Trophoblast cell (in vitro differentiated cells and primary cell): ENCODE measurements around the gene CXorf58.

ENCODE experiments used
- DNase-seq, 2 donors: peaks; one replicate each; pipeline ENCODE4 v3.0.0-alpha.2; 2016
- H2AFZ ChIP-seq: 2 replicates; pipeline ENCODE4 v1.6.1; 2013; ENCODE audit warnings: low read length, moderate library complexity, mild to moderate bottlenecking; ENCODE audit not compliant: insufficient read depth, poor library complexity
- H2AK5ac ChIP-seq: 2 replicates; pipeline ENCODE4 v1.6.1; 2013; ENCODE audit warnings: mild to moderate bottlenecking, low read length
- H2BK120ac ChIP-seq: 2 replicates; pipeline ENCODE4 v1.6.1; 2013; ENCODE audit warnings: low read length, mild to moderate bottlenecking, moderate library complexity; ENCODE audit not compliant: insufficient read depth, poor library complexity
- H2BK12ac ChIP-seq: 2 replicates; pipeline ENCODE4 v1.6.1; 2013; ENCODE audit warnings: mild to moderate bottlenecking, low read length, moderate library complexity
- H2BK5ac ChIP-seq: 2 replicates; pipeline ENCODE4 v1.6.1; 2013; ENCODE audit warnings: low read length, low read depth, moderate library complexity, mild to moderate bottlenecking; ENCODE audit not compliant: poor library complexity
- H3K14ac ChIP-seq: 2 replicates; pipeline ENCODE4 v1.6.1; 2013; ENCODE audit warnings: mild to moderate bottlenecking, low read length
- H3K18ac ChIP-seq: 2 replicates; pipeline ENCODE4 v1.6.1; 2013; ENCODE audit warnings: mild to moderate bottlenecking, low read length
- H3K23ac ChIP-seq: 2 replicates; pipeline ENCODE4 v1.6.1; 2013; ENCODE audit warnings: low read length
- H3K27ac ChIP-seq: 2 replicates; pipeline ENCODE4 v1.5.1; 2013; ENCODE audit warnings: low read depth, mild to moderate bottlenecking, inconsistent platforms, low read length, moderate library complexity
- H3K27me3 ChIP-seq: 2 replicates; pipeline ENCODE4 v1.6.1; 2013; ENCODE audit warnings: inconsistent platforms, mild to moderate bottlenecking, low read length, moderate library complexity; ENCODE audit not compliant: insufficient read depth
- H3K36me3 ChIP-seq, 2 experiments: 1 replicate in 1 of 2; 2 replicates in 1 of 2; pipeline ENCODE4 v1.6.1; 2013; ENCODE audit warnings: low read length in 2 of 2, mild to moderate bottlenecking in 2 of 2, moderate library complexity in 1 of 2; ENCODE audit not compliant: insufficient read depth in 2 of 2, control insufficient read depth in 1 of 2
- H3K4ac ChIP-seq: 2 replicates; pipeline ENCODE4 v1.6.1; 2013; ENCODE audit warnings: low read depth, mild to moderate bottlenecking, low read length, moderate library complexity
- H3K4me1 ChIP-seq, 2 experiments: 1 replicate in 1 of 2; 2 replicates in 1 of 2; pipeline ENCODE4 v1.6.1; 2013; ENCODE audit warnings: low read length in 2 of 2, mild to moderate bottlenecking in 2 of 2, moderate library complexity in 1 of 2; ENCODE audit not compliant: insufficient read depth in 2 of 2, control insufficient read depth in 1 of 2
- H3K4me2 ChIP-seq: 2 replicates; pipeline ENCODE4 v1.6.1; 2013; ENCODE audit warnings: inconsistent platforms, mild to moderate bottlenecking, low read length, moderate library complexity
- H3K4me3 ChIP-seq: 2 replicates; pipeline ENCODE4 v1.5.1; 2013; ENCODE audit warnings: mild to moderate bottlenecking, low read depth, low read length, inconsistent platforms
- H3K79me1 ChIP-seq: one replicate; pipeline ENCODE4 v1.6.1; 2013; ENCODE audit warnings: low read length
- H3K79me2 ChIP-seq: 2 replicates; pipeline ENCODE4 v1.6.1; 2013; ENCODE audit warnings: low read length, mild to moderate bottlenecking; ENCODE audit not compliant: control insufficient read depth, insufficient read depth, poor library complexity
- H3K9ac ChIP-seq: 2 replicates; pipeline ENCODE4 v1.6.1; 2013; ENCODE audit warnings: mild to moderate bottlenecking, low read length
- H3K9me3 ChIP-seq: 2 replicates; pipeline ENCODE4 v1.6.1; 2013; ENCODE audit warnings: low read depth, mild to moderate bottlenecking, control low read depth, inconsistent platforms, low read length; ENCODE audit not compliant: insufficient read depth
- H4K12ac ChIP-seq: 2 replicates; pipeline ENCODE4 v1.6.1; 2013; ENCODE audit warnings: low read depth, mild to moderate bottlenecking, low read length, moderate library complexity
- H4K8ac ChIP-seq: 2 replicates; pipeline ENCODE4 v1.6.1; 2013; ENCODE audit warnings: low read depth, mild to moderate bottlenecking, low read length, moderate library complexity
- H4K91ac ChIP-seq: one replicate; pipeline ENCODE4 v1.6.1; 2013; ENCODE audit warnings: low read depth, mild to moderate bottlenecking, low read length, moderate library complexity
- WGBS: extraction: QIAGEN DNeasy Blood & Tissue Kit; methylation state at CpG from one replicate; pipeline ENCODE4 v1.1.7; 2013; ENCODE audit warnings: missing lambda C conversion rate; ENCODE audit not compliant: insufficient read length, insufficient coverage; ENCODE audit errors: extremely low coverage; 5-methylcytosine and 5-hydroxymethylcytosine counted together

CXorf58 gene

DNA sequence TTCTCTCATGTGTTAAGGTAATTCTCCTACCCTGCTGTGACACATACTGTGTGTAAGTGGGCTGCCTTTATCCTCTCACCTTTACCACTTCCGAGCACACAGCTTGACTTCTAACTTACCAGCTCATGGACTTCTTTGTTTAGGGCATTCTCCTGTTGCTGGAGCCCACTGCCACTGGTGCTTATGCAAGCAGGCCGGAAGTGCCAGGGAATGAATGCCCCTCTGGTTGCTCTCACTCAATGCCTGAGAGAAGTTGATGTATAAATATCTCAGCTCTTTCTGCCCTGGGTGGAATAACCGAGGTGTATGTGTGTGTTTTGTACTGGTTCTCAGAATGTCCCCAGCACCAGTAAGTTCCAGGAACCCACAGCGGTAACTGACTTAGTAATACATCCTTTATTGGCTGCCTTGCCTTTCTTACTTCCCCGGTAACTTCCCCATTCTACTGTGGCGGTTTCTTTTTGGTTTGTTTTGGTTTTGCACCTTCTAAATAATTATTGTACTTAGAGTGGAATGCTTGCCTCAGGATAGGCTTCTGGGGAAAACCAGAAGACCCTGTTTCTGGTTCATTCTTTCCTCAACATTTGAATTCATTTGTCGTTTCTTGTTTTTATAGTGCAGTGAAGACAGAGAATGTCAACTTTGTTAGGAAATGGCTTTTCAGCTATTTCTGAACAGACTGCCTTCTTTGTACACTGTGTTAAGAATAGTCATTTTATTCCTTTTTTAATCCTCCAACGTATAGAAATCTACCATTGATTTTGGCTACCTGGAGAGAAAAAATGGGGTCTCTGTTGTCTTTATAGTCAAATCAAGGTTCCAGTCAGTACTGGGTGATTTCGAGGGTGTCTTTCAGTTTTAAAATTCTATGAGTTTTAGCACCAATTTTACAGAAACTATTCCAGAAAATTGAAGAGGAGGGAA is 45.4 kb downstream of the CXorf58 start:
- Histone ChIP-seq H2BK120ac (no peak overlapping the region), H3K27me3 (no peaks in the 10 kb centered on the region), H3K23ac (no peak overlapping the region), H3K14ac (no peak overlapping the region), H2BK12ac (no peak overlapping the region), H3K27ac (no peak overlapping the region), H4K8ac (no peak overlapping the region), H3K4ac (no peak overlapping the region), H3K4me2 (peak overlapping the region; percentile 45), H4K91ac (no peak overlapping the region), H3K9me3 (no peaks in the 10 kb centered on the region), H2AK5ac (no peak overlapping the region), H2AFZ (no peak overlapping the region), H3K9ac (no peak overlapping the region), H4K12ac (no peak overlapping the region), H3K18ac (no peak overlapping the region), H3K4me1 (peaks cover 0 to 2% of the 10 kb centered on the region in 2 experiments), H3K79me2 (no peaks in the 10 kb centered on the region), H2BK5ac (no peak overlapping the region), H3K36me3 (no peaks in the 10 kb centered on the region), H3K79me1 (no peaks in the 10 kb centered on the region), H3K4me3 (no peak overlapping the region)
- no CpG with 5 or more reads among the region's 9 CpGs for WGBS
- DNase-seq: peak in 1 of 2 donors; percentile 60

- Histone ChIP-seq H2BK12ac (no peak overlapping the region), H3K27ac (no peak overlapping the region), H2AK5ac (no peak overlapping the region), H3K79me1 (no peaks in the 10 kb centered on the region), H2AFZ (no peak overlapping the region), H3K27me3 (no peaks in the 10 kb centered on the region), H2BK5ac (no peak overlapping the region), H3K9ac (no peak overlapping the region), H3K36me3 (no peaks in the 10 kb centered on the region), H3K9me3 (no peaks in the 10 kb centered on the region), H4K91ac (no peak overlapping the region), H3K18ac (no peak overlapping the region), H3K4ac (no peak overlapping the region), H3K79me2 (no peaks in the 10 kb centered on the region), H3K23ac (no peak overlapping the region), H3K4me2 (no peak overlapping the region), H3K4me3 (no peak overlapping the region), H4K12ac (no peak overlapping the region), H3K4me1 (peaks cover 0 to 2% of the 10 kb centered on the region in 2 experiments), H3K14ac (no peak overlapping the region), H2BK120ac (no peak overlapping the region), H4K8ac (no peak overlapping the region)
- no CpG with 5 or more reads among the region's 11 CpGs for WGBS
- DNase-seq: no peak
These were observed 46.1 kb downstream of the CXorf58 start for GRCh38 chrX:23953908-23954269.

GRCh38 chrX:23954396-23954795 is 46.6 kb downstream of the CXorf58 start:
- peaks cover 0 to 2% of the 10 kb centered on the region in 2 experiments for H3K4me1 ChIP-seq
- no peak overlapping the region for H2AK5ac ChIP-seq
- H3K79me1 ChIP-seq: no peaks in the 10 kb centered on the region
- H2BK5ac ChIP-seq: no peak overlapping the region
- WGBS: no CpG with 5 or more reads among the region's 4 CpGs
- H2BK120ac ChIP-seq: no peak overlapping the region
- H3K36me3 ChIP-seq: no peaks in the 10 kb centered on the region
- H3K4me2 ChIP-seq: no peak overlapping the region
- no peak overlapping the region for H3K4me3 ChIP-seq
- no peaks in the 10 kb centered on the region for H3K27me3 ChIP-seq
- no peak overlapping the region for H3K23ac ChIP-seq
- no peak overlapping the region for H3K18ac ChIP-seq
- H3K79me2 ChIP-seq: no peaks in the 10 kb centered on the region
- peak; percentile 84 to 95 for DNase-seq
- no peak overlapping the region for H3K14ac ChIP-seq
- no peak overlapping the region for H4K91ac ChIP-seq
- no peak overlapping the region for H4K12ac ChIP-seq
- H4K8ac ChIP-seq: no peak overlapping the region
- no peak overlapping the region for H2BK12ac ChIP-seq
- no peaks in the 10 kb centered on the region for H3K9me3 ChIP-seq
- H3K27ac ChIP-seq: no peak overlapping the region
- no peak overlapping the region for H2AFZ ChIP-seq
- H3K9ac ChIP-seq: no peak overlapping the region
- no peak overlapping the region for H3K4ac ChIP-seq

DNA sequence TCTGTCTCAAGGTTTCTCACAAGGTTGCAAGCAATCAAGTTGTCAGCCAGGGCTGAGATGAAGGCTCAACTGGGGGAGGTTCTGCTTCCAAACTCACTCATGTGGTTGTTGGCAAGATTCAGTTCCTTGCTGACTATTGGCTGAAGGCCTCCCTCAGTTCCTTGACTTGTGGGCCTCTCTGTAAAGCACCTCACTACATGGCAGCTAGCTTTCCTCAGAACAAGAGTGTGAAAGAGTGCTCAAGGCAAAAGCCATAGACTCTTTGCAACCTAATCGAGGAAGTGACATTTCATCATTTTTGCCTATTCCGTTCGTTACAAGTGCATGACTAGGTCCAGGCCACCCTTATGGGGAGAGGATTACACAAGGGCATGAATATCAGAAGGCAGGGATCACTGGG is 52.0 kb downstream of the CXorf58 start:
- no peak overlapping the region for H3K4me3 ChIP-seq
- no peak overlapping the region for H2AK5ac ChIP-seq
- no peak overlapping the region for H3K14ac ChIP-seq
- no peak overlapping the region for H3K23ac ChIP-seq
- H3K79me1 ChIP-seq: no peaks in the 10 kb centered on the region
- no peak overlapping the region for H2BK5ac ChIP-seq
- H3K27ac ChIP-seq: no peak overlapping the region
- H3K9ac ChIP-seq: no peak overlapping the region
- no peak overlapping the region for H2AFZ ChIP-seq
- no peak overlapping the region for H3K18ac ChIP-seq
- H3K36me3 ChIP-seq: no peaks in the 10 kb centered on the region
- H3K27me3 ChIP-seq: no peaks in the 10 kb centered on the region
- H2BK12ac ChIP-seq: no peak overlapping the region
- peak; percentile 27 to 59 for DNase-seq
- H3K79me2 ChIP-seq: no peaks in the 10 kb centered on the region
- H3K9me3 ChIP-seq: no peaks in the 10 kb centered on the region
- H4K8ac ChIP-seq: no peak overlapping the region
- no CpG with 5 or more reads among the region's 3 CpGs for WGBS
- H3K4me1 ChIP-seq: no peaks in the 10 kb centered on the region
- H4K12ac ChIP-seq: no peak overlapping the region
- no peak overlapping the region for H4K91ac ChIP-seq
- H3K4me2 ChIP-seq: no peak overlapping the region
- H3K4ac ChIP-seq: no peak overlapping the region
- no peak overlapping the region for H2BK120ac ChIP-seq
